Measurements from ENCODE around the gene RNH1. TPM values are rescaled to one million over a fixed set of nuclear protein-coding genes. Genes with fewer than 3 reads are reported as not detected.

The RNH1 gene
- total and polyA plus RNA-seq, 10 of the 15 experiments (the other 5 are each of a cell fraction or from before 2014, with no cell fraction given) = 2.3 to 162 (median 72.1) TPM

DNA sequence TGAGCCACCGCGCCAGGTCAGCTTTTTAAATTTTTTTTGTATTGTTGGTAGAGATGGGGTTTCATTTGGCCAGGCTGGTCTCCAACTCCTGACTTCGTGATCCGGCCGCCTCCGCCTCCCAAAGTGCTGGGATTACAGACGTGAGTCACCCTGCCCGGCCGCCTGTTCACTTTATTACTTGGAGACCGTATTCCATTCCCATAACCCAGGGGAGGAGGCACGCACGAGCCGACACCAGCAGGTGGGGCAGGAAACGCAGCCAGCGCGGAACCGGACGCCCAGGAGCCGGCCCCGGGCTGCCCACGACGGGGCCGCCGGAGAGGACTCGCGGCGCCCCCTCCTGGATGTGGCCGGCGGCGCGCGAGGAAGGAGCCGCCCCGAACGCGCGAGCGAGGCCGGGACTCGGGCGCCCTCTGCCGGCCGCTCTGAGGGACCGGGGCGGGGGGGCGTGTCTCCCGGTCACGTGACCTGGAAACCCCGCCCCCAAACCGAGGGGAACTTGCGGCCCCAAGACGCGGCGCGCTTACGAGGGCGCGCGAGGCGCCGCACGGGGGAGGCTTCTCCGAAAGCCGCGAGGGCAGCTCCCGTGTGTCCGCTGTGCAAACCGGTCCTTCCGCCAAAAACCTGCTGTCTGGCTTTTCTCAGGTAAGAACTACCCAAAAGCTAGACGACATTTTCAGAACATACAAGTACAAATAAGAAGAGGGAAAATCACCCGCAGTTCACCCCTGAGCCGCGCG lies 11.6 kb upstream of the RNH1 start:
- FAIRE-seq = peak; percentile 61
- Histone ChIP-seq H3K79me2 (ENCODE audit: control insufficient read depth, insufficient read depth, low read length) (no peaks in the 10 kb centered on the region), H3K4me3 (no peak overlapping the region; the same call in 1 of the 2 replicates), H3K36me3 (ENCODE audit: control insufficient read depth in 2 of 2, insufficient read depth in 2 of 2, low read length in 1 of 2) (peaks cover 0 to 3% of the 10 kb centered on the region in 2 experiments; a peak in 1 of 4 replicates), H3K4me1 (ENCODE audit: control insufficient read depth, insufficient read depth, low read length) (peaks cover 3% of the 10 kb centered on the region; the same call in 1 of the 2 replicates), H2AFZ (ENCODE audit: control insufficient read depth, low read depth, low read length) (peak overlapping the region; percentile 75), H3K4me2 (ENCODE audit: control insufficient read depth, insufficient read depth) (peak overlapping the region; percentile 87), H3K27me3 (replicated peaks in 1 of 2; ENCODE audit: control insufficient read depth in 2 of 2, insufficient read depth in 2 of 2, low read length in 1 of 2) (no peaks in the 10 kb centered on the region), H3K9me3 (replicated peaks; ENCODE audit: control insufficient read depth, insufficient read depth, low read length) (no peaks in the 10 kb centered on the region), H4K20me1 (ENCODE audit: control insufficient read depth, insufficient read depth) (no peaks in the 10 kb centered on the region), H3K9ac (ENCODE audit: control insufficient read depth, insufficient read depth, low read length) (no peak overlapping the region), H3K27ac (ENCODE audit: control insufficient read depth, insufficient read depth) (no peak overlapping the region)
- DNase-seq (ENCODE audit: low read depth, low spot score) = no peak
- RAD21 ChIA-PET (ENCODE audit: unreplicated experiment) = interaction anchor here (0.7 to 2.0 kb wide), 4 partner anchors 18 to 207 kb away, joined by 3 to 8 read pairs (median 6); no protein-coding TSS in a partner anchor
- no TSS peak for BruUV-seq (replicated peaks)
- SMC1A ChIA-PET (ENCODE audit: uncharacterized antibody, unreplicated experiment) = interaction anchor here (0.7 to 1.6 kb wide), 5 partner anchors 15 to 154 kb away, joined by 3 to 5 read pairs (median 4); no protein-coding TSS in a partner anchor
- peak; percentile 99 for ATAC-seq
- in situ Hi-C loops (cut with MboI) = no loop called here
- CTCF ChIA-PET = interaction anchor here (0.6 to 2.3 kb wide), 20 partner anchors 10 to 316 kb away, joined by 3 to 20 read pairs (median 4); partner anchors contain the start of genes HRAS, PTDSS2 and RNH1
- POLR2A ChIA-PET = interaction anchor here (0.6 to 1.1 kb wide), 3 partner anchors 15 to 179 kb away, joined by 3 read pairs; no protein-coding TSS in a partner anchor
- WGBS (ENCODE audit: insufficient coverage, insufficient replicate concordance, low lambda C conversion rate, missing lambda C conversion rate) = 19% methylated on average over 59 of the region's 74 CpGs
- intact Hi-C loops (cut with micrococcal nuclease; ENCODE audit: unreplicated experiment) = loop anchor here (2.0 kb wide), 1 partner anchor 210 kb away; no protein-coding TSS in a partner anchor
- no peak for TF ChIP-seq KAT2A (conservative IDR thresholded peaks at IDR 0.05; ENCODE audit: control insufficient read depth, low read depth, low read length)
- TF ChIP-seq, protein P1, sequence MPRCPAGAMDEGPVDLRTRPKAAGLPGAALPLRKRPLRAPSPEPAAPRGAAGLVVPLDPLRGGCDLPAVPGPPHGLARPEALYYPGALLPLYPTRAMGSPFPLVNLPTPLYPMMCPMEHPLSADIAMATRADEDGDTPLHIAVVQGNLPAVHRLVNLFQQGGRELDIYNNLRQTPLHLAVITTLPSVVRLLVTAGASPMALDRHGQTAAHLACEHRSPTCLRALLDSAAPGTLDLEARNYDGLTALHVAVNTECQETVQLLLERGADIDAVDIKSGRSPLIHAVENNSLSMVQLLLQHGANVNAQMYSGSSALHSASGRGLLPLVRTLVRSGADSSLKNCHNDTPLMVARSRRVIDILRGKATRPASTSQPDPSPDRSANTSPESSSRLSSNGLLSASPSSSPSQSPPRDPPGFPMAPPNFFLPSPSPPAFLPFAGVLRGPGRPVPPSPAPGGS (IDR thresholded peaks at IDR 0.05; ENCODE audit: borderline replicate concordance, insufficient read depth, low read depth, low read length, poor library complexity, severe bottlenecking) = no peak
- TF ChIP-seq CREM (IDR thresholded peaks at IDR 0.05; ENCODE audit: low read depth) = peak; percentile 20; the same call in 1 of the 2 replicates
- TF ChIP-seq, protein P2, sequence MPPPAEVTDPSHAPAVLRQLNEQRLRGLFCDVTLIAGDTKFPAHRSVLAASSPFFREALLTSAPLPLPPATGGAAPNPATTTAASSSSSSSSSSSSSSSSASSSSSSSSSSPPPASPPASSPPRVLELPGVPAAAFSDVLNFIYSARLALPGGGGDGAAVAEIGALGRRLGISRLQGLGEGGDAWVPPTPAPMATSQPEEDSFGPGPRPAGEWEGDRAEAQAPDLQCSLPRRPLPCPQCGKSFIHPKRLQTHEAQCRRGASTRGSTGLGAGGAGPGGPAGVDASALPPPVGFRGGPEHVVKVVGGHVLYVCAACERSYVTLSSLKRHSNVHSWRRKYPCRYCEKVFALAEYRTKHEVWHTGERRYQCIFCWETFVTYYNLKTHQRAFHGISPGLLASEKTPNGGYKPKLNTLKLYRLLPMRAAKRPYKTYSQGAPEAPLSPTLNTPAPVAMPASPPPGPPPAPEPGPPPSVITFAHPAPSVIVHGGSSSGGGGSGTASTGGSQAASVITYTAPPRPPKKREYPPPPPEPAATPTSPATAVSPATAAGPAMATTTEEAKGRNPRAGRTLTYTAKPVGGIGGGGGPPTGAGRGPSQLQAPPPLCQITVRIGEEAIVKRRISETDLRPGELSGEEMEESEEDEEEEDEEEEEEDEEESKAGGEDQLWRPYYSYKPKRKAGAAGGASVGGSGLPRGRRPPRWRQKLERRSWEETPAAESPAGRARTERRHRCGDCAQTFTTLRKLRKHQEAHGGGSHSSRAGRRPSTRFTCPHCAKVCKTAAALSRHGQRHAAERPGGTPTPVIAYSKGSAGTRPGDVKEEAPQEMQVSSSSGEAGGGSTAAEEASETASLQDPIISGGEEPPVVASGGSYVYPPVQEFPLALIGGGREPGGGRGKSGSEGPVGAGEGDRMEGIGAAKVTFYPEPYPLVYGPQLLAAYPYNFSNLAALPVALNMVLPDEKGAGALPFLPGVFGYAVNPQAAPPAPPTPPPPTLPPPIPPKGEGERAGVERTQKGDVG (CRISPR knock-in tag; IDR thresholded peaks at IDR 0.05) = peak; percentile 95
- TF ChIP-seq RAD51 (IDR thresholded peaks at IDR 0.05) = peak; percentile 98
- TF ChIP-seq ZNF207 (IDR thresholded peaks at IDR 0.05; ENCODE audit: borderline replicate concordance) = peak; percentile 92
- TF ChIP-seq, protein P3, sequence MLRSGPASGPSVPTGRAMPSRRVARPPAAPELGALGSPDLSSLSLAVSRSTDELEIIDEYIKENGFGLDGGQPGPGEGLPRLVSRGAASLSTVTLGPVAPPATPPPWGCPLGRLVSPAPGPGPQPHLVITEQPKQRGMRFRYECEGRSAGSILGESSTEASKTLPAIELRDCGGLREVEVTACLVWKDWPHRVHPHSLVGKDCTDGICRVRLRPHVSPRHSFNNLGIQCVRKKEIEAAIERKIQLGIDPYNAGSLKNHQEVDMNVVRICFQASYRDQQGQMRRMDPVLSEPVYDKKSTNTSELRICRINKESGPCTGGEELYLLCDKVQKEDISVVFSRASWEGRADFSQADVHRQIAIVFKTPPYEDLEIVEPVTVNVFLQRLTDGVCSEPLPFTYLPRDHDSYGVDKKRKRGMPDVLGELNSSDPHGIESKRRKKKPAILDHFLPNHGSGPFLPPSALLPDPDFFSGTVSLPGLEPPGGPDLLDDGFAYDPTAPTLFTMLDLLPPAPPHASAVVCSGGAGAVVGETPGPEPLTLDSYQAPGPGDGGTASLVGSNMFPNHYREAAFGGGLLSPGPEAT (IDR thresholded peaks at IDR 0.05; ENCODE audit: low read depth) = 0 out of 2 replicates have a peak, but pooled peaks have one; percentile 18
- TF ChIP-seq, protein P4, sequence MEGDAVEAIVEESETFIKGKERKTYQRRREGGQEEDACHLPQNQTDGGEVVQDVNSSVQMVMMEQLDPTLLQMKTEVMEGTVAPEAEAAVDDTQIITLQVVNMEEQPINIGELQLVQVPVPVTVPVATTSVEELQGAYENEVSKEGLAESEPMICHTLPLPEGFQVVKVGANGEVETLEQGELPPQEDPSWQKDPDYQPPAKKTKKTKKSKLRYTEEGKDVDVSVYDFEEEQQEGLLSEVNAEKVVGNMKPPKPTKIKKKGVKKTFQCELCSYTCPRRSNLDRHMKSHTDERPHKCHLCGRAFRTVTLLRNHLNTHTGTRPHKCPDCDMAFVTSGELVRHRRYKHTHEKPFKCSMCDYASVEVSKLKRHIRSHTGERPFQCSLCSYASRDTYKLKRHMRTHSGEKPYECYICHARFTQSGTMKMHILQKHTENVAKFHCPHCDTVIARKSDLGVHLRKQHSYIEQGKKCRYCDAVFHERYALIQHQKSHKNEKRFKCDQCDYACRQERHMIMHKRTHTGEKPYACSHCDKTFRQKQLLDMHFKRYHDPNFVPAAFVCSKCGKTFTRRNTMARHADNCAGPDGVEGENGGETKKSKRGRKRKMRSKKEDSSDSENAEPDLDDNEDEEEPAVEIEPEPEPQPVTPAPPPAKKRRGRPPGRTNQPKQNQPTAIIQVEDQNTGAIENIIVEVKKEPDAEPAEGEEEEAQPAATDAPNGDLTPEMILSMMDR (IDR thresholded peaks at IDR 0.05 in 2 of 3, conservative IDR thresholded peaks at IDR 0.05 in 1 of 3; ENCODE audit: control insufficient read depth in 2 of 3, extremely low read depth in 1 of 3, insufficient read depth in 1 of 3, low read depth in 3 of 3, low read length in 3 of 3) = peak; percentile 84 to 99 (median 97); a peak in 4 of 6 replicates
